ENCODE results near the gene GPR171. TPM values are rescaled to one million over a fixed set of nuclear protein-coding genes. Genes with fewer than 3 reads are reported as not detected.
"Not testable (repeated sequence)": the region's sequence is repeated elsewhere in the genome, so short reads cannot be mapped to it uniquely, and the experiment has no call there.

The GPR171 gene
- total and polyA plus RNA-seq, 2 of the 13 experiments (the other 11 are each of a cell fraction or from before 2014, with no cell fraction given), result not detected

GRCh38 chr3:151242006-151242405 lies 39.0 kb upstream of the GPR171 start:
- H2AFZ ChIP-seq (ENCODE audit: low read length); DNase-seq (ENCODE audit: low spot score); H3K9me3 ChIP-seq (ENCODE audit: low read length); POLR2A ChIA-PET; H3K4me2 ChIP-seq (ENCODE audit: low read depth, low read length); ATAC-seq; H3K4me3 ChIP-seq (replicated peaks in 1 of 3; ENCODE audit: insufficient read depth in 1 of 3, low read depth in 2 of 3, low read length in 3 of 3); CTCF ChIA-PET (ENCODE audit: low intra/inter-chr PET ratio, low total read pairs); H3K36me3 ChIP-seq (replicated peaks in 1 of 2; ENCODE audit: control insufficient read depth in 1 of 2, insufficient read depth in 2 of 2, low read length in 2 of 2); in situ Hi-C loops (cut with HindIII; ENCODE audit: extremely low pct_ligation_motif_present, low pct_unique_long_range_greater_than_20kb); BruUV-seq (replicated peaks); H3K79me2 ChIP-seq (ENCODE audit: insufficient read depth, low read length); H3K9ac ChIP-seq (ENCODE audit: insufficient read depth, low read depth, low read length); FAIRE-seq; intact Hi-C loops (cut with micrococcal nuclease; ENCODE audit: unreplicated experiment); H4K20me1 ChIP-seq (ENCODE audit: insufficient read depth, low read length); H3K27ac ChIP-seq (ENCODE audit: extremely low read length, insufficient read depth, low read length); H3K27me3 ChIP-seq (ENCODE audit: control insufficient read depth in 1 of 2, insufficient read depth in 2 of 2, low read length in 2 of 2); H3K4me1 ChIP-seq (ENCODE audit: insufficient read depth, low read length); TF ChIP-seq FOXA1 (IDR thresholded peaks at IDR 0.05): not testable (repeated sequence)
- 77% methylated on average over 13 of the region's 18 CpGs for WGBS (ENCODE audit: low lambda C conversion rate)
- TF ChIP-seq ARID5B (CRISPR knock-in tag; IDR thresholded peaks at IDR 0.05) (peak; percentile 18; the same call in 1 of the 2 replicates), FOXA3 (CRISPR knock-in tag; IDR thresholded peaks at IDR 0.05) (peak; percentile 34; the same call in 1 of the 2 replicates), HOXA3 (CRISPR knock-in tag; IDR thresholded peaks at IDR 0.05) (0 out of 2 replicates have a peak, but pooled peaks have one; percentile 22), FOXA1 (CRISPR knock-in tag; IDR thresholded peaks at IDR 0.05) (peak; percentile 70), SALL1 (CRISPR knock-in tag; IDR thresholded peaks at IDR 0.05) (0 out of 2 replicates have a peak, but pooled peaks have one; percentile 11), ZNF281 (CRISPR knock-in tag; IDR thresholded peaks at IDR 0.05; ENCODE audit: borderline replicate concordance) (peak; percentile 81)

Data from HepG2 (cell line).